Cardiac muscle cell (in vitro differentiated cells and primary cell): ENCODE measurements around the gene ABI1. TPM values are rescaled to one million over a fixed set of nuclear protein-coding genes. Genes with fewer than 3 reads are reported as not detected.
"Not testable (repeated sequence)": the region's sequence is repeated elsewhere in the genome, so short reads cannot be mapped to it uniquely, and the experiment has no call there.

Experiments used
- DNase-seq, 2 donors: peaks; one replicate each; pipeline versions ENCODE4 v3.0.0 to v3.0.0-alpha.2; 2010 to 2017; ENCODE audit warnings: low read depth in 1 of 2, low spot score in 1 of 2
- H3K27ac ChIP-seq: fragments of 200-600 bp; sonication (generic); 2 replicates; pipeline ENCODE4 v1.5.1; 2016
- H3K27me3 ChIP-seq: fragments of 200-600 bp; sonication (generic); 2 replicates; pipeline ENCODE4 v1.6.0; 2016; ENCODE audit warnings: control low read depth
- H3K36me3 ChIP-seq: fragments of 200-600 bp; sonication (generic); 2 replicates; pipeline ENCODE4 v1.5.1; 2016; ENCODE audit warnings: control low read depth
- H3K4me1 ChIP-seq: fragments of 200-600 bp; sonication (generic); 2 replicates; pipeline ENCODE4 v1.8.1; 2017; ENCODE audit warnings: low read depth, mild to moderate bottlenecking, mixed run types
- H3K4me3 ChIP-seq: fragments of 200-600 bp; sonication (generic); 2 replicates; pipeline ENCODE4 v1.5.1; 2016; ENCODE audit warnings: mild to moderate bottlenecking
- H3K9me3 ChIP-seq: fragments of 200-600 bp; sonication (generic); 2 replicates; pipeline ENCODE4 v1.5.1; 2017; ENCODE audit warnings: low read depth, mild to moderate bottlenecking, control low read depth
- CTCF ChIP-seq: IDR thresholded peaks from 2 replicates; pipeline ENCODE4 v1.5.1; 2012; ENCODE audit warnings: low read depth, mild to moderate bottlenecking, low read length
- polyA plus RNA-seq: library from polyadenylated mRNA; unstranded; fragments of >200 nt; fragmentation: Nextera tagmentation; extraction: Ambion mirVana; gene quantifications from 2 replicates; pipeline ENCODE4 v1.2.1, GENCODE V29; 2016
- total RNA-seq: library from RNA; depleted of rRNA; stranded (reverse); fragments of >200 nt; gene quantifications from 2 replicates; pipeline ENCODE4 v1.2.3, GENCODE V29; 2016

The ABI1 gene
- total RNA-seq (38.0 and 38.7 TPM in 2 replicates), polyA plus RNA-seq (36.8 and 56.4 TPM in 2 replicates)

- no peaks in the 10 kb centered on the region for H3K9me3 ChIP-seq
- DNase-seq = peak; percentile 99
- peak within 1 kb of the TSS; percentile 94 for H3K4me3 ChIP-seq
- peaks cover 16% of the 10 kb centered on the region for H3K4me1 ChIP-seq
- no peaks in the 10 kb centered on the region for H3K27me3 ChIP-seq
- H3K27ac ChIP-seq = peak within 1 kb of the TSS; percentile 94
- no peaks in the 10 kb centered on the region for H3K36me3 ChIP-seq
- TF ChIP-seq CTCF = no peak
These were observed at the start of gene ABI1 for GRCh38 chr10:26860443-26861204. TSS of gene ABI1 (minus strand) at chr10:26860958. CDS start at chr10:26860863, 95 bp downstream.

GRCh38 chr10:26909753-26910152 lies 49.0 kb upstream of the ABI1 start:
- Histone ChIP-seq H3K4me1 (no peaks in the 10 kb centered on the region), H3K27ac (no peak overlapping the region), H3K27me3 (no peaks in the 10 kb centered on the region), H3K36me3 (no peaks in the 10 kb centered on the region), H3K4me3 (no peak overlapping the region), H3K9me3 (no peaks in the 10 kb centered on the region)
- no peak for DNase-seq
- TF ChIP-seq CTCF = no peak

- not testable (repeated sequence) for H3K36me3 ChIP-seq, H3K27me3 ChIP-seq, DNase-seq
These were observed 44.6 kb upstream of the ABI1 start for GRCh38 chr10:26905253-26905781.

GRCh38 chr10:26903431-26904217 lies 42.9 kb upstream of the ABI1 start:
- H3K4me3 ChIP-seq = no peak overlapping the region
- no peak overlapping the region for H3K27ac ChIP-seq
- no peaks in the 10 kb centered on the region for H3K27me3 ChIP-seq
- no peaks in the 10 kb centered on the region for H3K36me3 ChIP-seq
- no peaks in the 10 kb centered on the region for H3K9me3 ChIP-seq
- TF ChIP-seq CTCF = no peak
- no peaks in the 10 kb centered on the region for H3K4me1 ChIP-seq
- no peak for DNase-seq

More at GRCh38 chr10:26905253-26905781, 44.6 kb upstream of the ABI1 start:
- H3K27ac ChIP-seq, H3K4me1 ChIP-seq, H3K9me3 ChIP-seq, H3K4me3 ChIP-seq: not testable (repeated sequence)

- not testable (repeated sequence) for DNase-seq, H3K9me3 ChIP-seq, H3K27ac ChIP-seq, H3K4me3 ChIP-seq, H3K27me3 ChIP-seq, H3K36me3 ChIP-seq, H3K4me1 ChIP-seq
These were observed 31.7 kb upstream of the ABI1 start for GRCh38 chr10:26892306-26892923.

GRCh38 chr10:26890956-26891355 lies 30.2 kb upstream of the ABI1 start:
- Histone ChIP-seq H3K36me3 (no peaks in the 10 kb centered on the region), H3K9me3 (no peaks in the 10 kb centered on the region), H3K4me1 (no peaks in the 10 kb centered on the region), H3K27me3 (no peaks in the 10 kb centered on the region), H3K4me3 (no peak overlapping the region), H3K27ac (no peak overlapping the region)
- peak; percentile 73 to 81 for DNase-seq
- peak; percentile 73 for TF ChIP-seq CTCF
